Testis (tissue), 3 donors: Measurements from ENCODE around the gene MYH9. TPM values are rescaled to one million over a fixed set of nuclear protein-coding genes. Genes with fewer than 3 reads are reported as not detected.

Experiments
- DNase-seq: peaks from one replicate; pipeline ENCODE4 v3.0.0-alpha.2; 2019
- H3K27ac ChIP-seq, 2 donors: fragments of 200-600 bp; sonication (generic); one replicate each; pipeline ENCODE4 v1.5.1; 2019
- H3K27me3 ChIP-seq: fragments of 200-600 bp; sonication (generic); one replicate; pipeline ENCODE4 v1.5.1; 2019
- H3K36me3 ChIP-seq: fragments of 200-600 bp; sonication (generic); one replicate; pipeline ENCODE4 v1.5.1; 2017; ENCODE audit warnings: low read depth; ENCODE audit errors: missing control alignments
- H3K4me1 ChIP-seq: fragments of 200-600 bp; sonication (generic); one replicate; pipeline ENCODE4 v1.5.1; 2019
- H3K4me3 ChIP-seq, 2 donors: fragments of 200-600 bp; sonication (generic); one replicate each; pipeline ENCODE4 v1.5.1; 2017 to 2019
- H3K9me3 ChIP-seq: fragments of 200-600 bp; sonication (generic); one replicate; pipeline ENCODE4 v1.5.1; 2017
- POLR2A ChIP-seq: fragments of 450-650 bp; IDR thresholded peaks from one replicate; pipeline ENCODE4 v1.6.1; 2017; ENCODE audit warnings: antibody characterized with exemption, mild to moderate bottlenecking, moderate library complexity
- WGBS, 2 donors: methylation state at CpG; one replicate each; pipeline ENCODE4 v1.1.5; 2018; 5-methylcytosine and 5-hydroxymethylcytosine counted together
- intact Hi-C: fragments of 100-400 bp; cut with DNase I; formaldehyde crosslinking; loops from one replicate; pipeline ENCODE4 v1.15.1; 2023; ENCODE audit warnings: low total_unique reads
- polyA plus RNA-seq: library from polyadenylated mRNA; stranded (reverse); fragments of 350-450 nt; fragmentation: Illumina TruSeq; extraction: RNeasy Lipid Tissue Mini Kit (QIAGEN cat#74804); gene quantifications from one replicate; pipeline ENCODE4 v1.2.3, GENCODE V29; 2014; ENCODE audit warnings: low read depth, low replicate concordance; ENCODE audit not compliant: insufficient read depth
- total RNA-seq, 2 donors: library from RNA; depleted of rRNA; stranded (reverse); fragments of >200 nt; gene quantifications; one replicate each; pipeline ENCODE4 v1.2.3, GENCODE V29; 2016
- TF ChIP-seq, protein P1 (sequence below), 3 experiments: fragments of 450-650 bp in 2 of 3; fragments of 200-600 bp in 1 of 3; sonication (generic) in 1 of 3; IDR thresholded peaks; one replicate each; pipeline ENCODE4 v1.5.1; 2016 to 2019; ENCODE audit warnings: antibody characterized with exemption in 3 of 3, mild to moderate bottlenecking in 2 of 3, moderate library complexity in 1 of 3

Gene MYH9
- total and polyA plus RNA-seq, 3 donors from 2014 or later, result 129 to 146 (median 141) TPM

DNA sequence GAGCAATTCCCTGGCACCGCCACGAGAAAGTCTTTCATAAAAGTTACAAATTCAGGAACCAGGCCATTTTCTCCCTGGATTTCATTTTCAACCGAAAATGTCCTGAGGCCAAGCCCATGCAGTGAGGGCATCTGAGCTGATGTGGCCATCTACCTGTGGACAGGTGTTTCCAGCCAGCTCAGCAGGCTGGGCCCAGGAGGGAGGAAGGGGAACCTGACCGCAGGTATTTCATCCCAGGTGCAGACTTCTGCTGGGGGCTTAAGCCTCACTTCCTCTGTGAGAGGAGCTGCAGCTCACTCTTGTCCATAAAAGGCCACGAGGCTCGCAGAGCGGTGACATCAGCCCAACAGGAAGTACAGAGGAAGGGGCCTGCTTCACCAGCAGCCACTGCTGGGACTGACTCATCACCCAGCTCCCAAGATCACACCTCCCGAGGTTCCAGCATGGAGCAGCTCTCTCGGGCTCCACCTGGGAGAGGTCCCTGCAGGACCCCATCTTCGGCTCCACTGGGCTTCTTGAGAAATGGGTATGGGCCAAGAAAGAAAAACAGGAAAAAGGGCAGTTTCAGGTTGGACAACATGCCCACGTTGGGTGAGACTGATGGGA, 56.4 kb downstream of the MYH9 start:
- Histone ChIP-seq H3K4me3 (no peak overlapping the region), H3K36me3 (no peaks in the 10 kb centered on the region), H3K9me3 (no peaks in the 10 kb centered on the region), H3K4me1 (peaks cover 85% of the 10 kb centered on the region), H3K27me3 (no peaks in the 10 kb centered on the region), H3K27ac (peak overlapping the region; percentile 74 to 92)
- DNase-seq, result peak; percentile 68
- TF ChIP-seq, protein P1, sequence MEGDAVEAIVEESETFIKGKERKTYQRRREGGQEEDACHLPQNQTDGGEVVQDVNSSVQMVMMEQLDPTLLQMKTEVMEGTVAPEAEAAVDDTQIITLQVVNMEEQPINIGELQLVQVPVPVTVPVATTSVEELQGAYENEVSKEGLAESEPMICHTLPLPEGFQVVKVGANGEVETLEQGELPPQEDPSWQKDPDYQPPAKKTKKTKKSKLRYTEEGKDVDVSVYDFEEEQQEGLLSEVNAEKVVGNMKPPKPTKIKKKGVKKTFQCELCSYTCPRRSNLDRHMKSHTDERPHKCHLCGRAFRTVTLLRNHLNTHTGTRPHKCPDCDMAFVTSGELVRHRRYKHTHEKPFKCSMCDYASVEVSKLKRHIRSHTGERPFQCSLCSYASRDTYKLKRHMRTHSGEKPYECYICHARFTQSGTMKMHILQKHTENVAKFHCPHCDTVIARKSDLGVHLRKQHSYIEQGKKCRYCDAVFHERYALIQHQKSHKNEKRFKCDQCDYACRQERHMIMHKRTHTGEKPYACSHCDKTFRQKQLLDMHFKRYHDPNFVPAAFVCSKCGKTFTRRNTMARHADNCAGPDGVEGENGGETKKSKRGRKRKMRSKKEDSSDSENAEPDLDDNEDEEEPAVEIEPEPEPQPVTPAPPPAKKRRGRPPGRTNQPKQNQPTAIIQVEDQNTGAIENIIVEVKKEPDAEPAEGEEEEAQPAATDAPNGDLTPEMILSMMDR (IDR thresholded peaks at IDR 0.05), result no peak
- no peak for TF ChIP-seq POLR2A
- 52 to 53% methylated on average over 7 to 11 of the region's 11 CpGs for WGBS, 2 donors
- intact Hi-C loops, result no loop called here

DNA sequence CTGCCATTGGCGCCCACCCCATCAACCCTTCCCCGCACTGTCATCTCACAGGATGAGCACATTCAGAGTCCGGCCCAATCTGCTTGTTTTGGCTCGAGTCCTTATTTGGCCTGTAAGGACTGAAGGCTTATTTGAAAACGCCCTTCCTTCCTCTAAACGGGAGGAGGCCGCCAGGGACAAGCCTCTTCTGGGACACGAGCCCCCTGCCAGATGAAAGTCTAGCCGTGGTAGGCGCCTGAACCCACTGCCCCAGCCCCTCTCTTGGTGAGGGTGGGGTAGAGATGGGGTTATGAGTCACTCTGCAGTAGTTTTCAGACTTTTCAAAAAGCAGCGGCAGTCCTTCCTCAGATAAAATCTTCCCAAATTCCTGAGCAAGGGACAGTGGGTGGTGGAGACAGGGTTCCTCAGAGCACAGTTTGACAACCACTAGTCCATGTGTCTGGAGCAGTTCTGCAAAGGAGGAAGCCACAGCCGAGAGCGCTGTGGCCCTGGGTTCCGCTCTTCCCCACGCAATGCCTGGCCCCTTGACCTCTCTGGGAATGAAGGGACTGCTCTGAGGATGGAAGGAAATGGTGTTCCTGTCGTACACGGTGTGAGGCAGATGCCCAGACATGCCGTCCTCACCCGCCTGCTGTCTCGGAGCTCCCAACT, 57.0 kb downstream of the MYH9 start:
- Histone ChIP-seq H3K36me3 (no peaks in the 10 kb centered on the region), H3K9me3 (no peaks in the 10 kb centered on the region), H3K4me1 (peaks cover 87% of the 10 kb centered on the region), H3K27me3 (no peaks in the 10 kb centered on the region), H3K27ac (peak overlapping the region; percentile 74 to 92), H3K4me3 (no peak overlapping the region)
- TF ChIP-seq POLR2A, result no peak
- TF ChIP-seq, protein P1 (IDR thresholded peaks at IDR 0.05), result no peak
- intact Hi-C loops, result no loop called here
- DNase-seq, result no peak
- 48 to 50% methylated on average over 20 of the region's 20 CpGs for WGBS, 2 donors

DNA sequence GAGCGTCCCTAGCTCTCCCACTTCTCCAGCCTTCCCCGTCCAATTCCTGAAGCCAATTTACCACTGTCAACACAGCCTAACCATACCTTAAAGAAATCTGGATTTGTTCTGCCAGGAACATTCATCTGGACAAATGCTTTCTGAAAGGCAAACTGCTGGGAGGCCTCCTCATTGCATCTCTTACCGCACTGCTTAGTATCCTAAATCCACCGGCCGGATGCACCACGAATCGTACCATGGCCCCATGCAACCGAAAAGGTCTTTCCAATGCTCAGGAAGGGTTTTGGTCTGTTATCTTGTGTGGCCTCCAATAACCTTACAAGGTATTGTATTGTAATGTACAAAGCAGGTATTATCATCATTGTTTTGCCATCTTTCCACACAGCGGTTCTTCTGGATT, 57.6 kb downstream of the MYH9 start:
- Histone ChIP-seq H3K36me3 (no peaks in the 10 kb centered on the region), H3K9me3 (no peaks in the 10 kb centered on the region), H3K4me3 (no peak overlapping the region), H3K27ac (peak overlapping the region; percentile 74 to 92), H3K4me1 (peaks cover 87% of the 10 kb centered on the region), H3K27me3 (no peaks in the 10 kb centered on the region)
- 84 to 87% methylated on average over 9 of the region's 9 CpGs for WGBS, 2 donors
- intact Hi-C loops, result no loop called here
- DNase-seq, result no peak
- no peak for TF ChIP-seq POLR2A
- TF ChIP-seq, protein P1 (IDR thresholded peaks at IDR 0.05), result no peak

DNA sequence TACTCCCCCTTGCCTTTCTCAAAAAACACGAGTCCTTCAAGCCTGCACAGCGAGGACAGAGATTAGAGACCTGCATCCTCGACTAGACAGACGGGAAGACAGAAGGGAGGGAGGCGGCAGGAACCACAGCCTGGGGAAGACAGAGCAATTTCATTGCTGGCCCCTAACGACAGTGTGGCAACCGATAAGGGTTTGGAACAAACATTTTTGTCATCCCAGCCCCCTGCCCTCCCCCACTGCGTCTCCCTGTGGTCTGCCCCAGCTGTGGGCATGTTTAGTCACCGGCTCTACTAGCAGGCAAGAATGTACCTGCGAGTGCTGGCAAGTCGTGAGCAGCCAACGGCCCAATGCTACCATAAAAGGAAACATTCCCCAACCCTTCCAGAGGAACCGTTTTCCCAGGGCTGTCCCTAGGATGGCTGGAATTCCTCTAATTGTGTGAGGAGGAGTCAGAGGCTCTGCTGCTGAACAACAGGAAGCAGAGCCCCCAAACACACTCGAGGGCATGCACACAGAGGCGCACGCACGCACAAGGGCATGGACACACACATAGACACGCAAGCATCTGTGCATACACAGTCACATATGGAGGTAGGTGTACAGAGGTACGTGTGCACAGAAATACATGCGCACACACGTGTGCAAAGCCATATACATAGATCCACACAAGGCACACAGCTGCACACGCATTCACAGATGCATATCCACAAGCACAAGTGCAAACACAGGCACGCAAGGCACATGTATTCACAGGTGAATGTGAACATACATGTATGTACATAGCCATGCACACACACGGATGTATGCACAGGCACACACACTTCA, 58.3 kb downstream of the MYH9 start:
- no peaks in the 10 kb centered on the region for H3K9me3 ChIP-seq
- H3K4me1 ChIP-seq, result peaks cover 90% of the 10 kb centered on the region
- peak overlapping the region; percentile 89 to 92 for H3K27ac ChIP-seq
- no peaks in the 10 kb centered on the region for H3K36me3 ChIP-seq
- H3K4me3 ChIP-seq, result no peak overlapping the region
- no peak for DNase-seq
- no peaks in the 10 kb centered on the region for H3K27me3 ChIP-seq
- TF ChIP-seq, protein P1 (IDR thresholded peaks at IDR 0.05), result no peak
- no peak for TF ChIP-seq POLR2A
- intact Hi-C loops, result loop anchor here (10.0 kb wide), 1 partner anchor 55 kb away; the partner anchor contains the start of gene MYH9
- WGBS, 2 donors, result 40 to 45% methylated on average over 24 of the region's 24 CpGs
